ENCODE results near the gene DEDD2. TPM values are rescaled to one million over a fixed set of nuclear protein-coding genes. Genes with fewer than 3 reads are reported as not detected.

The DEDD2 gene
- total RNA-seq, 1 donor from 2014 or later, result 23.7 TPM

DNA sequence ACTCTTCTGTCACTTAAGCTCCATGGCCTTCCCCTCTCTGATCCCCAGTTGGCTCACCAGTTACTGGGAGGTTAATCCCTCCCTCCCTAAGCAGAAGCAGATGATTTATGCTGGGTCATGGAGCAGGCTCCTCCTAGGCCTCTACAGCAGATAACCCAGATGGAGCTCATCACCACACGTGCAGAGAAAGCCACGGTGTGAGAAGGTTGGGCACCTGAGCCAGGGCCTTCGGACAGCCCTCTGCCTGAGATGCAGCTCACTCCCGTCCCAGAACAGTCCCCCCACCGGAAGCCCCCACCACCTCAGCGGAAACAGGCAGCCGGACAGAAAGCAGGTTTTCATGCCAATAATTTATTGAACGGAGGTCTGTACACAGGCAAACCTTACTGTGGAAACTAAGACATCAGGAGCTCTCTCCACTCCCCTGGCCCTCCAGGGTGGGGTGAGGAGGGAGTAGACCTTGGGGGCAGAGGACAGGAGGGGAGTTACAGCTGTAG lies 12.4 kb upstream of the DEDD2 start:
- TF ChIP-seq CTCF (conservative IDR thresholded peaks at IDR 0.05), result no peak
- Mint-ChIP-seq H3K4me1 (ENCODE audit: unreplicated experiment) (peaks cover 7% of the 10 kb centered on the region), H3K9me3 (no peaks in the 10 kb centered on the region), H3K27ac (peak overlapping the region; percentile 31), H3K36me3 (peaks cover 19% of the 10 kb centered on the region), H3K4me3 (no peak overlapping the region), H3K27me3 (no peaks in the 10 kb centered on the region)
- no peak for DNase-seq (ENCODE audit: extremely low spot score, unreplicated experiment)

- H3K27ac Mint-ChIP-seq, result peak overlapping the region; percentile 31
- H3K27me3 Mint-ChIP-seq, result no peaks in the 10 kb centered on the region
- H3K4me1 Mint-ChIP-seq (ENCODE audit: unreplicated experiment), result peaks cover 7% of the 10 kb centered on the region
- no peak for TF ChIP-seq CTCF (conservative IDR thresholded peaks at IDR 0.05)
- H3K36me3 Mint-ChIP-seq, result peaks cover 21% of the 10 kb centered on the region
- no peak for DNase-seq (ENCODE audit: extremely low spot score, unreplicated experiment)
- H3K4me3 Mint-ChIP-seq, result no peak overlapping the region
- no peaks in the 10 kb centered on the region for H3K9me3 Mint-ChIP-seq
Observed at GRCh38 chr19:42229301-42229854, 11.9 kb upstream of the DEDD2 start.

- Mint-ChIP-seq H3K36me3 (peaks cover 19% of the 10 kb centered on the region), H3K27ac (no peak overlapping the region), H3K27me3 (no peaks in the 10 kb centered on the region), H3K4me1 (ENCODE audit: unreplicated experiment) (peaks cover 7% of the 10 kb centered on the region), H3K4me3 (no peak overlapping the region), H3K9me3 (no peaks in the 10 kb centered on the region)
- TF ChIP-seq CTCF (conservative IDR thresholded peaks at IDR 0.05), result no peak
- DNase-seq (ENCODE audit: extremely low spot score, unreplicated experiment), result no peak
Observed at GRCh38 chr19:42228641-42229040, 11.2 kb upstream of the DEDD2 start.

DNA sequence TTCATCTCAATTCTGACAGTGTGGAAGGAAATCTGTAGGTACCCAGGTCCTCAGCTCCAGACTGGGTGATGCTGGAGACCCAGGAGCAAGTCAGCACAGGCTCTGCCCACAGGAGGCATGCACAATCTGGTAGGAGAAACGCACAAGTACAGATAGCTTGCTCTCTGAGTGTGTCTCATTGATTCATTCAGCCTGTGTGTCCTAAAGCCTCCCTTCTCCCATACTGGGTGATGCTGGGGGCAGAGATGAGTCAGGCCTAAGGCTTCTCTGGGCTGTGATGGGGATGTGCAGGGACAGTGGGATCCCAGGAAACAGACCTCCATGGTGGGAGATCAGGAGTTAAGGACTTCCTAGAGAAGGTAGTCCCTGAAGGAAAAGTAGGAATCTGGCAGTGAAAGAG lies 9.4 kb upstream of the DEDD2 start:
- Mint-ChIP-seq H3K9me3 (no peaks in the 10 kb centered on the region), H3K4me1 (ENCODE audit: unreplicated experiment) (peaks cover 14% of the 10 kb centered on the region), H3K27me3 (no peaks in the 10 kb centered on the region), H3K36me3 (peaks cover 17% of the 10 kb centered on the region), H3K27ac (no peak overlapping the region), H3K4me3 (no peak overlapping the region)
- no peak for DNase-seq (ENCODE audit: extremely low spot score, unreplicated experiment)
- TF ChIP-seq CTCF (conservative IDR thresholded peaks at IDR 0.05), result no peak

DNA sequence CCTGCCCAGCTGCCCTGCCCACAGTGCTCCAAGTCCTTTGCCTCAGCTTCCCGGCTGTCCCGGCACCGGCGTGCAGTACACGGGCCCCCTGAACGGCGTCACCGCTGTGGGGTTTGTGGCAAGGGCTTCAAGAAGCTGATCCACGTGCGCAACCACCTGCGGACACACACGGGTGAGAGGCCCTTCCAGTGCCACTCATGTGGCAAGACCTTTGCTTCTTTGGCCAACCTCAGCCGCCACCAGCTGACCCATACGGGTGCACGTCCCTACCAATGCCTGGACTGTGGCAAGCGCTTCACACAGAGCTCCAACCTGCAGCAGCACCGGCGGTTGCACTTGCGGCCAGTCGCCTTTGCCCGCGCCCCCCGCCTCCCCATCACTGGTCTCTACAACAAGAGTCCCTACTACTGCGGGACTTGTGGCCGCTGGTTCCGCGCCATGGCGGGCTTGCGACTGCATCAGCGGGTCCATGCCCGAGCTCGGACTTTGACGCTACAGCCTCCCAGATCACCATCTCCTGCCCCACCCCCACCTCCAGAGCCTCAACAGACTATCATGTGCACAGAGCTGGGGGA lies 8.3 kb upstream of the DEDD2 start:
- Mint-ChIP-seq H3K4me1 (ENCODE audit: unreplicated experiment) (peaks cover 17% of the 10 kb centered on the region), H3K4me3 (no peak overlapping the region), H3K27me3 (no peaks in the 10 kb centered on the region), H3K36me3 (peaks cover 17% of the 10 kb centered on the region), H3K27ac (no peak overlapping the region), H3K9me3 (no peaks in the 10 kb centered on the region)
- TF ChIP-seq CTCF (conservative IDR thresholded peaks at IDR 0.05), result no peak
- no peak for DNase-seq (ENCODE audit: extremely low spot score, unreplicated experiment)
